ENCODE data around the gene RAE1.

- TF ChIP-seq, protein P1, sequence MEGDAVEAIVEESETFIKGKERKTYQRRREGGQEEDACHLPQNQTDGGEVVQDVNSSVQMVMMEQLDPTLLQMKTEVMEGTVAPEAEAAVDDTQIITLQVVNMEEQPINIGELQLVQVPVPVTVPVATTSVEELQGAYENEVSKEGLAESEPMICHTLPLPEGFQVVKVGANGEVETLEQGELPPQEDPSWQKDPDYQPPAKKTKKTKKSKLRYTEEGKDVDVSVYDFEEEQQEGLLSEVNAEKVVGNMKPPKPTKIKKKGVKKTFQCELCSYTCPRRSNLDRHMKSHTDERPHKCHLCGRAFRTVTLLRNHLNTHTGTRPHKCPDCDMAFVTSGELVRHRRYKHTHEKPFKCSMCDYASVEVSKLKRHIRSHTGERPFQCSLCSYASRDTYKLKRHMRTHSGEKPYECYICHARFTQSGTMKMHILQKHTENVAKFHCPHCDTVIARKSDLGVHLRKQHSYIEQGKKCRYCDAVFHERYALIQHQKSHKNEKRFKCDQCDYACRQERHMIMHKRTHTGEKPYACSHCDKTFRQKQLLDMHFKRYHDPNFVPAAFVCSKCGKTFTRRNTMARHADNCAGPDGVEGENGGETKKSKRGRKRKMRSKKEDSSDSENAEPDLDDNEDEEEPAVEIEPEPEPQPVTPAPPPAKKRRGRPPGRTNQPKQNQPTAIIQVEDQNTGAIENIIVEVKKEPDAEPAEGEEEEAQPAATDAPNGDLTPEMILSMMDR (IDR thresholded peaks at IDR 0.05), result no peak
- no peak for TF ChIP-seq POLR2A (IDR thresholded peaks at IDR 0.05)
Measured at GRCh38 chr20:57327820-57328219, 23.2 kb upstream of the RAE1 start.

Measured in lower leg skin (tissue), 3 donors.